ENCODE measurements around the gene DNAH10.

Gene DNAH10

GRCh38 chr12:123726962-123727361, 35.1 kb upstream of the DNAH10 start:
- in situ Hi-C loops (cut with HindIII; ENCODE audit: low sequenced_read_pairs) = no loop called here
- no peak for DNase-seq (ENCODE audit: low read depth)
- TF ChIP-seq, protein P1, sequence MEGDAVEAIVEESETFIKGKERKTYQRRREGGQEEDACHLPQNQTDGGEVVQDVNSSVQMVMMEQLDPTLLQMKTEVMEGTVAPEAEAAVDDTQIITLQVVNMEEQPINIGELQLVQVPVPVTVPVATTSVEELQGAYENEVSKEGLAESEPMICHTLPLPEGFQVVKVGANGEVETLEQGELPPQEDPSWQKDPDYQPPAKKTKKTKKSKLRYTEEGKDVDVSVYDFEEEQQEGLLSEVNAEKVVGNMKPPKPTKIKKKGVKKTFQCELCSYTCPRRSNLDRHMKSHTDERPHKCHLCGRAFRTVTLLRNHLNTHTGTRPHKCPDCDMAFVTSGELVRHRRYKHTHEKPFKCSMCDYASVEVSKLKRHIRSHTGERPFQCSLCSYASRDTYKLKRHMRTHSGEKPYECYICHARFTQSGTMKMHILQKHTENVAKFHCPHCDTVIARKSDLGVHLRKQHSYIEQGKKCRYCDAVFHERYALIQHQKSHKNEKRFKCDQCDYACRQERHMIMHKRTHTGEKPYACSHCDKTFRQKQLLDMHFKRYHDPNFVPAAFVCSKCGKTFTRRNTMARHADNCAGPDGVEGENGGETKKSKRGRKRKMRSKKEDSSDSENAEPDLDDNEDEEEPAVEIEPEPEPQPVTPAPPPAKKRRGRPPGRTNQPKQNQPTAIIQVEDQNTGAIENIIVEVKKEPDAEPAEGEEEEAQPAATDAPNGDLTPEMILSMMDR (IDR thresholded peaks at IDR 0.05; ENCODE audit: low read depth, low read length, missing control alignments) = no peak
- H3K4me3 ChIP-seq (ENCODE audit: low read depth, low read length) = no peak overlapping the region

DNA sequence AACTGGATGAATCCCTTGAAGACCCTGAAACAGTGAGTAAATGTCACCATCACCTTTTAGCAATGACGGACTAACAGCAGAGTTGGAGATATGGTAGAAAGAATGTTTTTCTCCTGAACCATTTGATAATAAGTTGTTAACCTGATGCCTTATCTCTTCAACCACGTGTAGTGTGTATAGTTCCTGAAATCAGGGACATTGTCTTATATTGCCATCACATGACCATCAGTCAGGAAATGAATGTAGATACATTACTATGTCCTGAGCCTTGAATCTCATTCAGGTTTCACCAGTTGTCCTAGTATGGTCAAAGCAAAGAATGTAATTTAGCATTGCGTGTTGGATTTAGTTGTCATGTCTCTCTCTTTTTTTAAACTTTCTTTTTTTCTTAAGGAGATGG, 34.2 kb upstream of the DNAH10 start:
- no peak for DNase-seq (ENCODE audit: low read depth)
- no peak overlapping the region for H3K4me3 ChIP-seq (ENCODE audit: low read depth, low read length)
- in situ Hi-C loops (cut with HindIII; ENCODE audit: low sequenced_read_pairs) = no loop called here
- TF ChIP-seq, protein P1 (IDR thresholded peaks at IDR 0.05; ENCODE audit: low read depth, low read length, missing control alignments) = no peak

- TF ChIP-seq, protein P1 (IDR thresholded peaks at IDR 0.05; ENCODE audit: low read depth, low read length, missing control alignments) = no peak
- no peak for DNase-seq (ENCODE audit: low read depth)
- H3K4me3 ChIP-seq (ENCODE audit: low read depth, low read length) = no peak overlapping the region
- in situ Hi-C loops (cut with HindIII; ENCODE audit: low sequenced_read_pairs) = no loop called here
Observed at GRCh38 chr12:123731596-123731995, 30.5 kb upstream of the DNAH10 start.

GRCh38 chr12:123732251-123732650, 29.9 kb upstream of the DNAH10 start:
- no peak overlapping the region for H3K4me3 ChIP-seq (ENCODE audit: low read depth, low read length)
- DNase-seq (ENCODE audit: low read depth) = no peak
- in situ Hi-C loops (cut with HindIII; ENCODE audit: low sequenced_read_pairs) = no loop called here
- TF ChIP-seq, protein P1 (IDR thresholded peaks at IDR 0.05; ENCODE audit: low read depth, low read length, missing control alignments) = no peak

DNA sequence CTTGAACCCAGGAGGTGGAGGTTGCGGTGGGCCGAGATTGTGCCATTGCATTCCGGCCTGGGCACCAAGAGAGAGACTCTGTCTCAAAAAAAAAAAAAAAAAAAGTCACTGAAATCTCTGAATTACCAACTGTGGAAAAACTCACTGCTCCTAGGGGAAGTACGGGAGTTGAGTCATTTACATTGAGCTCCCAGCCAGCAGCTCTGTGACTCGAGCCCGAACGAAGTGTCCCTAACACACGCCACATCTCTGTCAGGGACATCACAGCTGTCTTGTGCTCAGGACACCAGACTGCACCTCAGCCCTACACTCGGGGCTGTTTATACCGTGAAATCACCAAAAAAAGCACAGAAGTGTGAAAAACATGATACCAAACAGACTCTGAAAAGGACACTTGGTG, 28.9 kb upstream of the DNAH10 start:
- in situ Hi-C loops (cut with HindIII; ENCODE audit: low sequenced_read_pairs) = no loop called here
- no peak overlapping the region for H3K4me3 ChIP-seq (ENCODE audit: low read depth, low read length)
- DNase-seq (ENCODE audit: low read depth) = no peak
- TF ChIP-seq, protein P1 (IDR thresholded peaks at IDR 0.05; ENCODE audit: low read depth, low read length, missing control alignments) = no peak

DNA sequence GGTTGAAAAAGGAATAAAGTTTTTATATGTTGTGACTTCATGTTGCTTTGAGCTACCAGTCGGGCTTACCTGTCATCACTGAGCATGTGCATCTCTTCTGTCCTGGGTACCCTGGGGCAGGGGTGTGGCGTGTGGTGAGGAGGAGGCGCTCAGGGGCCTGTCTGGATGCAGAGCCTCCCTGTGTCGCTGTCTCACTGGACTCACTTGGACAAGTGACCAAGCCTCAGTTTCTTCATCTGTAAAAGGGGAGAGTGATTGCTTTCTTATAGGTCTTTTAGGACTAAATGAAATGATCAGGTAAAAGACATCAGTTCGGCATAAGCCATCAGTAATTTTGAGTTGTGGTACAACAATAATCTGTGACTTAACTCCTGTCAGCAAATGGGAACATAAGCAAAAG, 27.8 kb upstream of the DNAH10 start:
- in situ Hi-C loops (cut with HindIII; ENCODE audit: low sequenced_read_pairs) = no loop called here

More for the DNA sequence above, 27.8 kb upstream of the DNAH10 start:
- no peak for DNase-seq (ENCODE audit: low read depth)
- no peak overlapping the region for H3K4me3 ChIP-seq (ENCODE audit: low read depth, low read length)
- TF ChIP-seq, protein P1 (IDR thresholded peaks at IDR 0.05; ENCODE audit: low read depth, low read length, missing control alignments) = no peak
